Tibial artery (tissue), 4 donors: ENCODE results near the gene EVI5.

Experiments
- DNase-seq, 2 donors: peaks; one replicate each; pipeline ENCODE4 v3.0.0-alpha.2; 2019
- H3K27ac ChIP-seq, 2 donors: fragments of 200-600 bp; sonication (generic) in 1 of 2; 1 replicate in 1 of 2; 2 replicates in 1 of 2; pipeline ENCODE4 v1.5.1; 2018 to 2019; ENCODE audit warnings: mild to moderate bottlenecking in 1 of 2
- H3K27me3 ChIP-seq, 2 donors: fragments of 200-600 bp; sonication (generic) in 1 of 2; one replicate each; pipeline versions ENCODE4 v1.5.1 to v1.6.0; 2016 to 2019
- H3K36me3 ChIP-seq, 3 donors: fragments of 200-600 bp; sonication (generic) in 2 of 3; one replicate each; pipeline ENCODE4 v1.5.1; 2016 to 2019; ENCODE audit warnings: mild to moderate bottlenecking in 2 of 3
- H3K4me1 ChIP-seq, 4 donors: fragments of 200-600 bp; sonication (generic) in 2 of 4; 1 replicate in 3 of 4; 2 replicates in 1 of 4; pipeline ENCODE4 v1.5.1; 2016 to 2019
- H3K4me3 ChIP-seq, 2 donors: fragments of 200-600 bp; sonication (generic) in 1 of 2; 1 replicate in 1 of 2; 2 replicates in 1 of 2; pipeline ENCODE4 v1.5.1; 2018 to 2019; ENCODE audit warnings: mild to moderate bottlenecking in 2 of 2
- H3K9me3 ChIP-seq, 3 donors: fragments of 200-600 bp; sonication (generic) in 1 of 3; one replicate each; pipeline ENCODE4 v1.5.1; 2016 to 2019
- intact Hi-C: fragments of 100-400 bp; cut with DNase I; formaldehyde crosslinking; loops from one replicate; pipeline ENCODE4 v1.15.0; 2023; ENCODE audit warnings: low total_unique reads
- TF ChIP-seq, protein P1 (sequence below), 2 experiments: fragments of 200-600 bp in 1 of 2; fragments of 450-650 bp in 1 of 2; IDR thresholded peaks; one replicate each; pipeline ENCODE4 v1.5.1; 2017 to 2019; ENCODE audit warnings: antibody characterized with exemption in 2 of 2, mild to moderate bottlenecking in 1 of 2, moderate library complexity in 1 of 2

The EVI5 gene

DNA sequence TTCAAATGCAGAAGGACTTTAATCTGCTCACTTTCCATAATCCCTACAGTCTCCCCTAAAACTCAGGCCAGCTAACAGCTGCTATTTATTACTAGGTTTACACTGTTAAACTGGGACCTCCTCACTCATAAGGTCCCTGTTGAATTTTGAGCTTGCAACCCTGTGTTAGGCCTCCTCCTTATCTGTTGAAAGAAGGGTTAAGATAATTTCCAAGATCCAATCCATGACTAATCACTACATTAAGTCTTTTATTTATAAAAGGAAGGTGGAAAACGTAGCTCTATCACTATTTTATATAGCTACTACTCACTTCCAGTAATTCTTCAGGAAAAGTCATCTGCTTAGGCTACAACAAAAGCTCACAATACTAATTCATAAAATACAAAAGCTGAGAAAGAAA lies 79.5 kb downstream of the EVI5 start:
- H3K36me3 ChIP-seq = no peaks in the 10 kb centered on the region
- H3K9me3 ChIP-seq = no peaks in the 10 kb centered on the region
- H3K4me1 ChIP-seq = no peaks in the 10 kb centered on the region
- H3K27me3 ChIP-seq = no peaks in the 10 kb centered on the region
- H3K4me3 ChIP-seq = no peak overlapping the region
- TF ChIP-seq, protein P1, sequence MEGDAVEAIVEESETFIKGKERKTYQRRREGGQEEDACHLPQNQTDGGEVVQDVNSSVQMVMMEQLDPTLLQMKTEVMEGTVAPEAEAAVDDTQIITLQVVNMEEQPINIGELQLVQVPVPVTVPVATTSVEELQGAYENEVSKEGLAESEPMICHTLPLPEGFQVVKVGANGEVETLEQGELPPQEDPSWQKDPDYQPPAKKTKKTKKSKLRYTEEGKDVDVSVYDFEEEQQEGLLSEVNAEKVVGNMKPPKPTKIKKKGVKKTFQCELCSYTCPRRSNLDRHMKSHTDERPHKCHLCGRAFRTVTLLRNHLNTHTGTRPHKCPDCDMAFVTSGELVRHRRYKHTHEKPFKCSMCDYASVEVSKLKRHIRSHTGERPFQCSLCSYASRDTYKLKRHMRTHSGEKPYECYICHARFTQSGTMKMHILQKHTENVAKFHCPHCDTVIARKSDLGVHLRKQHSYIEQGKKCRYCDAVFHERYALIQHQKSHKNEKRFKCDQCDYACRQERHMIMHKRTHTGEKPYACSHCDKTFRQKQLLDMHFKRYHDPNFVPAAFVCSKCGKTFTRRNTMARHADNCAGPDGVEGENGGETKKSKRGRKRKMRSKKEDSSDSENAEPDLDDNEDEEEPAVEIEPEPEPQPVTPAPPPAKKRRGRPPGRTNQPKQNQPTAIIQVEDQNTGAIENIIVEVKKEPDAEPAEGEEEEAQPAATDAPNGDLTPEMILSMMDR (IDR thresholded peaks at IDR 0.05) = no peak
- H3K27ac ChIP-seq = no peak overlapping the region
- DNase-seq = no peak
- intact Hi-C loops = no loop called here

DNA sequence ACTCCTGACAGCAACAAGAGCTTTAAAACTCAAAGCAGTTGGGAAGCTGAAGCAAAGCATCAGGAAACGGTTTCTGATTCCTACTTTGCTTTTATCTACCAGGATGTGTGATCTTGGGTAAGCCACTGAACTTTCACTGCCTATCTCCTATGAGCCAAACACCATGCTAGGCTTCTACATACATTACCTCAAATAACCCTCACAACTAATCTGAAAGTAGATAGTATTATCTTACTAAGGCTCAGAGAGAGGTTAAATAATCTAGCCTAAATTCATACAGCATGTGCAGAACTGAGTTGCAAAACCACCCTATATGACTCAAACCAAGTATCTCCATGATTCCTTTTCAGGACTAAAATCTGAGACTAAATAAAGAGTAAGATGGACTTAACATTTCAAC lies 83.8 kb downstream of the EVI5 start:
- no peak overlapping the region for H3K27ac ChIP-seq

DNA sequence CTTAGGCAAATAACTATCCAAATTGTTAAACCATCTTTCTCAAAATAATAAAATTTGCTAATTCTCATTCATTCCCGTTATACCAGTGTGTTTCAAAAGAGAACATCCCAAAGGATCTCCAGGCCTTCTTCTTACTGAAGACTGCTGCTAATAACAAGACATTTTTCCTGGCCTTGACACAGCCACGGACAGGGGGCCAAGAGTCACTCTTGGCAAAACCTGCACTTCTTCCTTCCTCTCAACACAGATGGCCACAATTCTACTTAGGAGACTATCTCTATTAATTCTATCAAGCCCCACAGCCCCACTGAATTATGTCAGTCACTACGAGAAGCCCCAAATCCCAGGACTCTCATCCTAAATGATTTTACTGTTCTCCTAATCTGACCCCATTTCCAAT lies 86.0 kb downstream of the EVI5 start:
- H3K4me1 ChIP-seq = peaks cover 0 to 3% (median 0%) of the 10 kb centered on the region in 4 donors
- no peaks in the 10 kb centered on the region for H3K27me3 ChIP-seq
- H3K36me3 ChIP-seq = peaks cover 13 to 15% (median 15%) of the 10 kb centered on the region in 3 donors
- TF ChIP-seq, protein P1 (IDR thresholded peaks at IDR 0.05) = no peak
- H3K9me3 ChIP-seq = no peaks in the 10 kb centered on the region
- intact Hi-C loops = no loop called here
- H3K27ac ChIP-seq = no peak overlapping the region
- H3K4me3 ChIP-seq = no peak overlapping the region
- DNase-seq = no peak

More for the DNA sequence above, 83.8 kb downstream of the EVI5 start:
- intact Hi-C loops = no loop called here
- DNase-seq = no peak
- Histone ChIP-seq H3K4me3 (no peak overlapping the region), H3K9me3 (no peaks in the 10 kb centered on the region), H3K27me3 (no peaks in the 10 kb centered on the region), H3K36me3 (no peaks in the 10 kb centered on the region), H3K4me1 (peaks cover 0 to 3% (median 0%) of the 10 kb centered on the region in 4 donors)
- TF ChIP-seq, protein P1 (IDR thresholded peaks at IDR 0.05) = no peak

DNA sequence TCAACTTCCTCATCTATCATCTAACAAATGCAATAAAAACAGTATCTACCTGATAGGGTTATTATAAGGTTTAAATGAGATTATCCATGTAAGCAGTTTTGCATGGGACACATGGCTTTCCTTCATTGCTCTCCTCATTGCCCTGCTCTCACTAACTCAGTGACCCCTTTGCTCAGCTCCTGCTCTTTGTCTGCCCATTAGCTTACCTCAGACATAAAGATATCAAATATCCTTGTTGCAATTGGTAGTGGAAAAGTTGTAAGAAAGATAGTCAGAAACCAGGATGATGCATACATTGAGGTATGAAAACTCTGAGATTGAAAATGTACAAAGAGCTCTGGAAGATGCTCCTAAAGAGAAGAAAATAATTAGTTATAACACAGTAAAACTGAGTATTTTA lies 89.8 kb downstream of the EVI5 start:
- Histone ChIP-seq H3K27me3 (no peaks in the 10 kb centered on the region), H3K4me3 (no peak overlapping the region), H3K9me3 (no peaks in the 10 kb centered on the region), H3K4me1 (peaks cover 0 to 3% (median 0%) of the 10 kb centered on the region in 4 donors), H3K36me3 (peaks cover 32 to 44% (median 33%) of the 10 kb centered on the region in 3 donors), H3K27ac (no peak overlapping the region)
- TF ChIP-seq, protein P1 (IDR thresholded peaks at IDR 0.05) = no peak
- no peak for DNase-seq
- intact Hi-C loops = no loop called here

DNA sequence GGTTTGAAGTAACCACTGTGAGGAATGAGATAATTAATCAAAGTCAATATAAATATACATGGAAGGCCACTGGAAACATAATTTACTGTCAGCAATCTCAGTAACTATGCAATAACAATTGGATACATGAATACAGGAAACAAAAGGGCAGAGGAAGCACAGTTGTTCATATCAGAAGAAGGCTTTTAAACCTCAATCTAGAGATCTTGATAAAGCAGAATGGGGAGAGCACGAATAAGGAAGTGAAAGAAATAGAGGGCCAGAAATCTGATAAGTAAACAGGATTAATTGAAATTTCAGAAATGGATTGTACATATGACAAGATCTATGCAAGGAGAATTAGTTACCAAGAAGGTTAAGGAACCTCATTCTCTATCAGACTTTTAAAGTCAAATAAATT lies 93.0 kb downstream of the EVI5 start:
- H3K27ac ChIP-seq = no peak overlapping the region
- H3K4me3 ChIP-seq = no peak overlapping the region
- H3K27me3 ChIP-seq = no peaks in the 10 kb centered on the region
- TF ChIP-seq, protein P1 (IDR thresholded peaks at IDR 0.05) = no peak
- peaks cover 51 to 61% (median 56%) of the 10 kb centered on the region in 3 donors for H3K36me3 ChIP-seq
- DNase-seq = no peak
- no peaks in the 10 kb centered on the region for H3K4me1 ChIP-seq
- intact Hi-C loops = no loop called here
- H3K9me3 ChIP-seq = peaks cover 0 to under 1% (median 0%) of the 10 kb centered on the region in 3 donors
